Stomach (tissue), 9 donors: Measurements from ENCODE around the gene RTTN. TPM values are rescaled to one million over a fixed set of nuclear protein-coding genes. Genes with fewer than 3 reads are reported as not detected.
A peak's percentile ranks its signal among the peaks of the same experiment; 100 is the strongest.

Experiments used
- DNase-seq, 2 donors: peaks; one replicate each; pipeline versions ENCODE4 v3.0.0 to v3.0.0-alpha.2; 2013 to 2019
- H3K27ac ChIP-seq, 5 donors: fragments of 200-600 bp in 4 of 5; sonication (generic) in 4 of 5; one replicate each; pipeline ENCODE4 v1.5.1; 2013 to 2019; ENCODE audit warnings: mild to moderate bottlenecking in 1 of 5, moderate library complexity in 1 of 5
- H3K27me3 ChIP-seq, 3 donors: fragments of 200-600 bp; sonication (generic); one replicate each; pipeline ENCODE4 v1.5.1; 2017 to 2019; ENCODE audit warnings: mixed run types in 1 of 3
- H3K36me3 ChIP-seq, 4 donors: fragments of 200-600 bp; sonication (generic); 1 replicate in 3 of 4; 2 replicates in 1 of 4; pipeline ENCODE4 v1.5.1; 2016 to 2019
- H3K4me1 ChIP-seq, 4 donors: fragments of 200-600 bp; sonication (generic); one replicate each; pipeline ENCODE4 v1.5.1; 2016 to 2019
- H3K4me3 ChIP-seq, 4 donors: fragments of 200-600 bp; sonication (generic) in 3 of 4; one replicate each; pipeline ENCODE4 v1.5.1; 2016 to 2019; ENCODE audit warnings: mild to moderate bottlenecking in 1 of 4
- H3K9me3 ChIP-seq, 4 donors: fragments of 200-600 bp; sonication (generic); one replicate each; pipeline ENCODE4 v1.5.1; 2016 to 2019
- EP300 ChIP-seq: sonication (generic); formaldehyde crosslinking; IDR thresholded peaks from one replicate; pipeline ENCODE4 v1.6.1; 2017; ENCODE audit warnings: antibody characterized with exemption
- POLR2A ChIP-seq, 4 donors: fragments of 450-650 bp; IDR thresholded peaks; one replicate each; pipeline ENCODE4 v1.6.1; 2016; ENCODE audit warnings: antibody characterized with exemption in 4 of 4, control low read depth in 2 of 4, mild to moderate bottlenecking in 1 of 4, moderate library complexity in 1 of 4
- POLR2AphosphoS5 ChIP-seq, 3 donors: sonication (generic); formaldehyde crosslinking; IDR thresholded peaks; one replicate each; pipeline ENCODE4 v1.6.1; 2016; ENCODE audit warnings: antibody characterized with exemption in 3 of 3
- WGBS, 5 donors: extraction: QIAGEN DNeasy Blood & Tissue Kit in 3 of 5; methylation state at CpG; one replicate each; pipeline versions ENCODE4 v1.1.5 to v1.1.7; 2013 to 2018; 5-methylcytosine and 5-hydroxymethylcytosine counted together
- intact Hi-C: fragments of 100-400 bp; cut with DNase I; formaldehyde crosslinking; loops from one replicate; pipeline ENCODE4 v1.15.1; 2023; ENCODE audit warnings: low total_unique reads
- polyA plus RNA-seq, 3 donors: library from polyadenylated mRNA; stranded (reverse); fragments of 200-250 nt; gene quantifications; one replicate each; pipeline ENCODE4 v1.2.3, GENCODE V29; 2013
- total RNA-seq, 5 donors: library from RNA; depleted of rRNA; stranded (reverse); fragments of >200 nt; gene quantifications; one replicate each; pipeline versions ENCODE4 v1.1.0 to v1.2.3, GENCODE V29; 2014 to 2016
- TF ChIP-seq, protein P1 (sequence below), 7 experiments: fragments of 450-650 bp in 4 of 7; fragments of 200-600 bp in 3 of 7; sonication (generic) in 3 of 7; IDR thresholded peaks; one replicate each; pipeline ENCODE4 v1.5.1; 2016 to 2019; ENCODE audit warnings: antibody characterized with exemption in 7 of 7, control low read depth in 2 of 7, mild to moderate bottlenecking in 1 of 7
- donor health status: healthy with polysubstance abuse.
- donor health status: Bipolar disorder and iron deficiency.
- donor health status: healthy.

Gene RTTN
- total and polyA plus RNA-seq, 8 donors, result 2.1 to 52.1 (median 10.2) TPM

DNA sequence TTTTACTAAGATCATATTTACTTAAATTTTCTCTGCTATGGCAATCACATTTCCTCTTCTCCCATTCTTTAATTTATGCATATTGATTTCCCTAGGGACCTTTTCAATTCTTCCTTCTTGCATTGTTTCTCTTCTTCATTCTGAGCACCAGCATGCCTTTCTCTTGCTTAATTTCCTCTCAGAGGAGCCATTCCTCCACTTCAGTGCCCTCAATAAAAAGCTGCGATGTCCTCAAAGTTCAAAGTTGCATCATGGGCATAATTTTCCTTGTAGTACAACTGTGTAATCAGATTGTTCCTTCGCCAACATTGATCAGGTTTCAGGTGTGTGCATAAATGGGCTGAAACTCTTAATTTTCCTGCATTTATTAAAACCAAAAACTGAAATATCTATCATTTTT is 236.0 kb downstream of the RTTN start:
- Histone ChIP-seq H3K4me1 (no peaks in the 10 kb centered on the region), H3K27ac (no peak overlapping the region), H3K9me3 (peaks cover 0 to 25% (median 7%) of the 10 kb centered on the region in 4 donors), H3K4me3 (no peak overlapping the region), H3K36me3 (no peaks in the 10 kb centered on the region), H3K27me3 (no peaks in the 10 kb centered on the region)
- intact Hi-C loops, result no loop called here
- 85 to 93% (median 92%) methylated on average over 2 of the region's 2 CpGs for WGBS, 5 donors
- TF ChIP-seq, protein P1, sequence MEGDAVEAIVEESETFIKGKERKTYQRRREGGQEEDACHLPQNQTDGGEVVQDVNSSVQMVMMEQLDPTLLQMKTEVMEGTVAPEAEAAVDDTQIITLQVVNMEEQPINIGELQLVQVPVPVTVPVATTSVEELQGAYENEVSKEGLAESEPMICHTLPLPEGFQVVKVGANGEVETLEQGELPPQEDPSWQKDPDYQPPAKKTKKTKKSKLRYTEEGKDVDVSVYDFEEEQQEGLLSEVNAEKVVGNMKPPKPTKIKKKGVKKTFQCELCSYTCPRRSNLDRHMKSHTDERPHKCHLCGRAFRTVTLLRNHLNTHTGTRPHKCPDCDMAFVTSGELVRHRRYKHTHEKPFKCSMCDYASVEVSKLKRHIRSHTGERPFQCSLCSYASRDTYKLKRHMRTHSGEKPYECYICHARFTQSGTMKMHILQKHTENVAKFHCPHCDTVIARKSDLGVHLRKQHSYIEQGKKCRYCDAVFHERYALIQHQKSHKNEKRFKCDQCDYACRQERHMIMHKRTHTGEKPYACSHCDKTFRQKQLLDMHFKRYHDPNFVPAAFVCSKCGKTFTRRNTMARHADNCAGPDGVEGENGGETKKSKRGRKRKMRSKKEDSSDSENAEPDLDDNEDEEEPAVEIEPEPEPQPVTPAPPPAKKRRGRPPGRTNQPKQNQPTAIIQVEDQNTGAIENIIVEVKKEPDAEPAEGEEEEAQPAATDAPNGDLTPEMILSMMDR (IDR thresholded peaks at IDR 0.05), result no peak
- TF ChIP-seq POLR2AphosphoS5 (IDR thresholded peaks at IDR 0.05), result no peak
- no peak for TF ChIP-seq EP300
- no peak for TF ChIP-seq POLR2A (IDR thresholded peaks at IDR 0.05)
- no peak for DNase-seq

- peak in 1 of 2 donors; percentile 36 for DNase-seq
- intact Hi-C loops, result no loop called here
These were observed 237.4 kb downstream of the RTTN start for GRCh38 chr18:69968039-69968438.

GRCh38 chr18:69963196-69963595 is 242.3 kb downstream of the RTTN start:
- Histone ChIP-seq H3K9me3 (no peaks in the 10 kb centered on the region), H3K36me3 (no peaks in the 10 kb centered on the region), H3K27me3 (no peaks in the 10 kb centered on the region), H3K4me1 (no peaks in the 10 kb centered on the region), H3K4me3 (no peak overlapping the region), H3K27ac (no peak overlapping the region)
- 89 to 94% (median 93%) methylated on average over 4 of the region's 4 CpGs for WGBS, 5 donors
- intact Hi-C loops, result no loop called here
- no peak for DNase-seq
- TF ChIP-seq, protein P1 (IDR thresholded peaks at IDR 0.05), result no peak
- no peak for TF ChIP-seq EP300
- no peak for TF ChIP-seq POLR2A (IDR thresholded peaks at IDR 0.05)
- no peak for TF ChIP-seq POLR2AphosphoS5 (IDR thresholded peaks at IDR 0.05)

More at GRCh38 chr18:69968039-69968438, 237.4 kb downstream of the RTTN start:
- no peak for TF ChIP-seq POLR2AphosphoS5 (IDR thresholded peaks at IDR 0.05)
- TF ChIP-seq POLR2A (IDR thresholded peaks at IDR 0.05), result no peak
- TF ChIP-seq EP300, result no peak
- TF ChIP-seq, protein P1 (IDR thresholded peaks at IDR 0.05), result no peak
- Histone ChIP-seq H3K27me3 (no peaks in the 10 kb centered on the region), H3K36me3 (no peaks in the 10 kb centered on the region), H3K4me1 (no peaks in the 10 kb centered on the region), H3K4me3 (no peak overlapping the region), H3K9me3 (peaks cover 0 to 19% (median 4%) of the 10 kb centered on the region in 4 donors), H3K27ac (no peak overlapping the region)
- 63 to 74% (median 69%) methylated on average over 8 of the region's 8 CpGs for WGBS, 5 donors

GRCh38 chr18:69961718-69962117 is 243.8 kb downstream of the RTTN start:
- H3K36me3 ChIP-seq, result no peaks in the 10 kb centered on the region
- no peaks in the 10 kb centered on the region for H3K4me1 ChIP-seq
- no peak overlapping the region for H3K27ac ChIP-seq
- no peaks in the 10 kb centered on the region for H3K9me3 ChIP-seq
- H3K4me3 ChIP-seq, result no peak overlapping the region
- TF ChIP-seq EP300, result no peak
- TF ChIP-seq, protein P1 (IDR thresholded peaks at IDR 0.05), result no peak
- no peak for TF ChIP-seq POLR2A (IDR thresholded peaks at IDR 0.05)
- TF ChIP-seq POLR2AphosphoS5 (IDR thresholded peaks at IDR 0.05), result no peak
- 92 to 100% (median 93%) methylated on average over 3 of the region's 3 CpGs for WGBS, 5 donors
- DNase-seq, result no peak
- intact Hi-C loops, result no loop called here
- H3K27me3 ChIP-seq, result no peaks in the 10 kb centered on the region
